Right hindlimb (tissue), 1 donor: ENCODE measurements around the gene MRPL46.
"Not testable (repeated sequence)": the region's sequence is repeated elsewhere in the genome, so short reads cannot be mapped to it uniquely, and the experiment has no call there.

Experiments
- DNase-seq: peaks from one replicate; pipeline ENCODE4 v3.0.0-alpha.2; 2018

The MRPL46 gene

DNA sequence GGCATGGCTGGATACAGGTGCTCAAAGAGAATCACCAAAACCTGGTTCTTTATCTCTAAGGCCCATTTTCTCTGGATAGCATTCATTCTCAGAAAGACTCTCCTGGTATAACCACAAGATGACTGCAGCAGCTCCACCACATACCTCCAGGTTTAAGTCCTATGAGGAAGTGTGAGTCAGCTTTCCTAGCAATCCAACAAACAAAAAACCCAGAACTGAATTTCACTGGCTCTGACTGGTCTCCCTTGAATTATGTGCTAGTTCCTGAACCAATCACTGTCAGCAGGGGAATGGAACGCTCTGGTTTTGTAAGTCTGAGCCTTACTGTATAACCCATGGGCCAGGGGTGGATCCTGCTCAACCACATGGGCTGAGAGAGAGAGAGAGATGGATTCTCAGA, 27.2 kb downstream of the MRPL46 start:
- DNase-seq = no peak

GRCh38 chr15:88438181-88438580, 29.0 kb downstream of the MRPL46 start:
- no peak for DNase-seq

DNA sequence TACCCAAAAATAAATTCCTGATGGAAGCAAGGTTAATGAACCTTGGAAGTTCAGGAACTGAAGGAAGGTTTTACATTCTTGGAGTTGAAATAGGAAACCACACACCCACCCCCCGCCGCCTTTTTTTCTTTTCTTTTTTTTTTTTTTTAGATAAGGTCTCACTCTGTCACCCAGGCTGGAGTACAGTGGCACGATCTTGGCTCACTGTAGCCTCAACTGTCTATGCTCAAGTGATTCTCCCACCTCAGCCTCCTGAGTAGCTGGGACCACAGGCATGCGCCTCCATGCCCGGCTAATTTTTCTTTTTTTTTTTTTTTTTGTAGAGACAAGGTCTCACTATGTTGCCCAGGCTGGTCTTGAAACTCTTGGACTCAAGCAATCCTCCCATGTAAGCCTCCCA, 33.1 kb downstream of the MRPL46 start:
- DNase-seq = not testable (repeated sequence)

DNA sequence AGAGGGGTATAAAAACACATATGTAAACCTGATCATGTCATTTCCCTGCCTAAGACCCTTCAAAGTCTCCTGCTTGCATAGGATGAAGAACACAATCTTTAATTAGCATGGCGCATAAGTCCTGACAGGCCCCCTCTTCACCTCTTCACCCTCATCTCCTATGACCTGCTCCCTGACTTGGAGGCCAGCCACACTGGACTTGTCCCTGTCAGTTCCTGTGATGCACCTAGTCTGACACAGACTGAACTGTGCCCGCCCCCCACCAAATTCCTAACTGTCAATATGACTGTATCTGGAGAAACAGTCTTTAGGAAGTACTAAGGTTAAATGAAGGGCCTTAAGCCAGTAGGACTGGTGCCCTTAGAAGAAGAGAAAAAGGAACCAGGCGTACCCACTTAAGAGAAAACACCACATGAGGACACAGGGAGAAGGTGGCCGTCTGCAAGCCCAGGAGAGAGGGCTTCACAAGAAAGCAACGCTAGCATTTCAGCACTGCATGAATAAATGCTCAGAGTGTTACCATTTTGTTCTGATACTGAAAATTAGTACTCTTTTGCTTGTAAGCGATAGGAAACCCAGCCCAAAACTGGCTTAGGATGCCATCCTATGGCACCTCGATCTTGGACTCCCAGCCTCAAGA, 34.0 kb downstream of the MRPL46 start:
- DNase-seq = no peak

GRCh38 chr15:88431441-88431840, 35.7 kb downstream of the MRPL46 start:
- no peak for DNase-seq

DNA sequence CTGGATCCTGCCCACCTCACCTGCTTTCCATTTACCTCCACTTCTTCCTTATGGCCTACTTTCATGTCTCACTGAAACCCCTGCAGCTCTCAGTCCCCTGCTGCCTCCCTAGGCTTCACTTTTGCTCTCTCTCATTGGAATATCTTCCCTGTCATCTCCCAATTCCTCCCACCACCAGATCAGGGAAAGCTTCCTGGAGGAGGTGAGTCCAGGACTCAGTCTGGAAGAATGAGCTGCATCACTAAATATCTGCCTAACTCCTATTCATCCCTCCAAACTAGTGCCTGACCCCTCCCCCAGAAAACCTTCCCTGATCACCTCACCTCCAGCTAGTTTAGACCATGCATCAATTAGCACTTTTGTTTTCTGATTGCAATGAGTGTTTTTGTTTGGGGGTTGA, 37.1 kb downstream of the MRPL46 start:
- no peak for DNase-seq

DNA sequence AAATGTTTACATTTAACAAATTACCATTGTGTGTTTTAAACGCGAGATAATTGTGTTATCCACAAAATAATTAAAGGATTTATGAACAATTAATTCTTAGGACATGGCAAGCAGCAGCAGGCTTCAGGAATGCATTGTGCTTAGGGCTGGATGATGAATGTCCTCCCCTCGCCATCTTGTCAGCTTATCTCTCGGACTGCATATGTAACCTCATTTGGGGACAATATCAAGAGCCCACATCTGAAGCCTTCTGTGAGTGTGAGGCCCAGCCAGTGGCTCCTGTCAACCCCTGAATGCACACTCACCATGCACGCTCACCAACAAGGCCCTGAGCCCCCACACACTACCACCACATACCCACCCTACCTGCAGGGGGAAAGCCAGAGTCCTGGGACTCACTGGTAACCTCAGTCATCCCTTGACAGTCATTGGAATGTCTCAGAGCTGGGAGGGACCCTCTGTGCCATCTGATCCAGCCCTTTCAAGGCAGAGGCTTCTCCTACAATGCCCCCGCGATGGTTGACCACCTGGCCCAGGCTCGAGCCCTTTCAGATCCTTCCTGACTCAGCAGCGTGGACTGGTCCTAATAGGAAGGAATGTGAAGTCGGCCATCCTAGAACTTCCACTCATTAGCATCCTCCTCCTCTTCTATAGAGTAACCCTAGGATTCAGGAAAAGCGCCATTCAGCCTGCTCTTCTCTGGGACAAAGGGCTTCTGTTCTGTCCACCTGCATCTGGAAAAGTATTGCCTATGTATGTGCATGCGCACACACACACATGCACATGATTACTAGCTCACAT, 38.2 kb downstream of the MRPL46 start:
- DNase-seq = no peak

DNA sequence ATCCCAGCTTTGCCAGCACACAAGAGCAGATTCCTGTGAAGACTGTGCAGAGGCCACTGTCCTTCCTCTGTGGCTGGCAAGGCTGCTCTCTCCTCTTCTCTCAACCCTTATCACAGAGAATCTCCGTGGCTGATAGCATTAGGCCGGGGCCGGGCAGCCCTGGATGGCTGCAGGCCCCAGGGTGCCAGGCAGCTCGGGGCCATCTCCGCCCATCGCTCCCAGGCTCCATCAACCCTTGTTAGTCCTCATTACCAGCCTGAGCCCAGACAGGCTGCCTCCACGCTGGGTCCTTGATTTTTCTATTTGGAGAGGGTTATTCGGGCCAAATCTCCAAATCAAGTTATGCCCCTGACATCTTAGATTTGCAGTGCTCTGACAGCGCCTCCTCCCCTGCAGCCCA, 39.1 kb downstream of the MRPL46 start:
- no peak for DNase-seq

- DNase-seq = no peak
Measured at GRCh38 chr15:88426304-88426703, 40.9 kb downstream of the MRPL46 start.

- DNase-seq = no peak
Measured at GRCh38 chr15:88423331-88423730, 43.9 kb downstream of the MRPL46 start.

DNA sequence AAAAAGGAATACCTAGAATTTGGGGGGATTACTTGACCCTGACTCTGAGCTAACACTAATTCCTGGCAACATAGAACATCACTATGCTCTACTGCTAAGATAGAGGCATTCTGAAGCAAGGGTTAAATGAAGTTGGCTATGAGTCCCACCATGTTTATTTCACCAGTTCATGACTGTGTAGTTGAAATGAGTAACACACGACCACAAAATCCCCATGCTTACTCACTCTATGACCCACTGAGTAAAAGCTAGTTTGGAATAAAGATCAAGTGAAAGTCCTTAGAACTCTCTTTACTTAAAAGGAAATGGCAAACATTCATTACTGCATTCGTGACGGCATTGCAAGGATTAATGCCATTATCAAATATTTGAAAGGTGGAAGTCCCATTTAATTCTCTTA, 47.4 kb downstream of the MRPL46 start:
- DNase-seq = no peak
